ENCODE data around the gene CDC42BPB. TPM values are rescaled to one million over a fixed set of nuclear protein-coding genes. Genes with fewer than 3 reads are reported as not detected.

Gene CDC42BPB
- total RNA-seq, 1 experiment from 2014 or later, result 103 TPM

- H3K27me3 Mint-ChIP-seq (ENCODE audit: low read depth), result no peaks in the 10 kb centered on the region
- DNase-seq, result no peak
- Histone ChIP-seq H2BK20ac (ENCODE audit: low read depth, low read length, poor library complexity, severe bottlenecking) (no peak overlapping the region), H3K9me3 (ENCODE audit: control insufficient read depth, low read depth, low read length) (no peaks in the 10 kb centered on the region), H4K20me1 (ENCODE audit: control insufficient read depth, insufficient read depth, insufficient read length) (no peaks in the 10 kb centered on the region), H3K23ac (ENCODE audit: insufficient read length, low read depth, low read length) (no peak overlapping the region), H3K18ac (ENCODE audit: insufficient read length, low read depth, low read length) (no peak overlapping the region), H3K27ac (ENCODE audit: insufficient read length, low read depth, low read length) (no peak overlapping the region), H3K23me2 (ENCODE audit: insufficient read length, low read depth, low read length, poor library complexity, severe bottlenecking) (no peaks in the 10 kb centered on the region), H3K4ac (ENCODE audit: low read depth, low read length) (no peak overlapping the region), H4K91ac (ENCODE audit: insufficient read length, low read depth, low read length) (no peak overlapping the region), H3K56ac (ENCODE audit: insufficient read length, low read depth, low read length) (no peak overlapping the region), H3T11ph (ENCODE audit: low read length) (no peak overlapping the region), H3K14ac (ENCODE audit: insufficient read depth, low read length) (no peak overlapping the region), H4K8ac (replicated peaks; ENCODE audit: insufficient read length, low read depth, low read length) (no peak overlapping the region), H3K9ac (ENCODE audit: extremely low read depth, insufficient read length, low read length) (no peak overlapping the region), H3K4me2 (ENCODE audit: insufficient read depth, insufficient read length, low read length) (no peak overlapping the region), H2BK120ac (ENCODE audit: low read depth, low read length, poor library complexity, severe bottlenecking) (no peak overlapping the region), H3K4me1 (ENCODE audit: insufficient read depth, low read length) (no peaks in the 10 kb centered on the region), H3K79me2 (ENCODE audit: insufficient read depth, low read length) (no peaks in the 10 kb centered on the region), H2BK15ac (ENCODE audit: low read depth, low read length) (no peak overlapping the region), H2AFZ (ENCODE audit: low read length) (no peak overlapping the region), H2AK5ac (ENCODE audit: insufficient read length, low read length) (no peak overlapping the region), H3K27me3 (ENCODE audit: insufficient read depth, low read length) (no peaks in the 10 kb centered on the region), H4K5ac (ENCODE audit: insufficient read length, low read depth, low read length) (no peak overlapping the region), H2BK12ac (ENCODE audit: insufficient read length, low read depth, low read length) (no peak overlapping the region), H3K79me1 (ENCODE audit: insufficient read depth, low read depth, low read length, poor library complexity, severe bottlenecking) (no peaks in the 10 kb centered on the region), H2BK5ac (ENCODE audit: insufficient read length, low read length) (no peak overlapping the region)
- H3K9me3 Mint-ChIP-seq, result peaks cover 15 to 16% of the 10 kb centered on the region in 2 experiments
- H3K27ac Mint-ChIP-seq, result no peak overlapping the region
- TF ChIP-seq CTCF (conservative IDR thresholded peaks at IDR 0.05), result no peak
- H3K36me3 Mint-ChIP-seq (ENCODE audit: insufficient read depth in 1 of 3, low read depth in 3 of 3), result peaks cover 18 to 26% (median 23%) of the 10 kb centered on the region in 3 experiments
- no CpG with 5 or more reads among the region's 21 CpGs for WGBS (ENCODE audit: extremely low coverage, insufficient read length, low lambda C conversion rate)
- no peaks in the 10 kb centered on the region; a peak in 1 of 4 replicates for H3K4me1 Mint-ChIP-seq
- no peak overlapping the region; a peak in 1 of 5 replicates for H3K4me3 Mint-ChIP-seq
Measured at GRCh38 chr14:102910442-102910841, 146.9 kb downstream of the CDC42BPB start.

Data from H9 (cell line).